SU-DHL-6 (cell line): ENCODE results near the gene C13orf42.

Source experiments
- EZH2phosphoT487 ChIP-seq: fragments of 200-600 bp; sonication (generic), shearing (Covaris generic); conservative IDR thresholded peaks from 2 replicates; pipeline ENCODE4 v1.6.1; 2018; ENCODE audit warnings: mild to moderate bottlenecking, antibody characterized with exemption, low read length, moderate library complexity, mixed read lengths
- TF ChIP-seq, protein P1 (sequence below): fragments of 200-600 bp; sonication (generic); IDR thresholded peaks from one replicate; pipeline ENCODE4 v1.5.1; 2017; ENCODE audit warnings: antibody characterized with exemption, mild to moderate bottlenecking, low read length, moderate library complexity; ENCODE audit not compliant: insufficient read depth, poor library complexity, severe bottlenecking

DNA sequence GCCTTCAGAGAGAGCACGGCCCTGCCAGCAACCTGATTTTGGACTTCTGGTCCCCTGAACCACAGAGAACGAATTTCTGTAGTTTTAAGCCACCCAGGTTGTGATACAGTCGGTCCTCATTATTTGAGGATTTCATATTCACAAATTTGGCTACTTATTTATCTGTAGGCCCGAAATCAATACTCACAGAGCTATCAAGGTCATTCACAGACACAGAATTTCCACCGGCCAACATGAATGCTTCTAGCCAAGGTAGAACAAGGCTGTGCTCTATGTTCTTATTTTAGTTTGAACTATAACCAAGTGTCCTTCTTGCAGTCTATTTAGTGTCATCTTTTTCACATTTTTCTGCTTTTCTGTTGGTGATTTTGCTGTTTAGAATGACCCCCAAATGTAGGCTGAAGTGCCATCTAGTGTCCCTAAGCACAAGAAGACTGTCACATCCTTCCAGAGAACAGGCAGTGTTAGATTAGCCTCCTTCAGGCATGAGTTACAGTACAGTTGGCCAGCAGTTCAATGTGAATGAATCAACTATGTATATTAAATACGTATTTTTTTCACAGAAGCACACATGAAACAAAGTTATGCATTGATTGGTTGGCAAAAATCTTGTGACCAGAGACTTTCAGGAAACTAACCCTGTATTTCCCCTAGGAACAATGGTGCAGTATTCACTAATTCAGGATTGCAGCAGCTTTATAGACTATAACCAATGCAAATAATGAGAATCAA lies 63.5 kb downstream of the C13orf42 start:
- TF ChIP-seq, protein P1, sequence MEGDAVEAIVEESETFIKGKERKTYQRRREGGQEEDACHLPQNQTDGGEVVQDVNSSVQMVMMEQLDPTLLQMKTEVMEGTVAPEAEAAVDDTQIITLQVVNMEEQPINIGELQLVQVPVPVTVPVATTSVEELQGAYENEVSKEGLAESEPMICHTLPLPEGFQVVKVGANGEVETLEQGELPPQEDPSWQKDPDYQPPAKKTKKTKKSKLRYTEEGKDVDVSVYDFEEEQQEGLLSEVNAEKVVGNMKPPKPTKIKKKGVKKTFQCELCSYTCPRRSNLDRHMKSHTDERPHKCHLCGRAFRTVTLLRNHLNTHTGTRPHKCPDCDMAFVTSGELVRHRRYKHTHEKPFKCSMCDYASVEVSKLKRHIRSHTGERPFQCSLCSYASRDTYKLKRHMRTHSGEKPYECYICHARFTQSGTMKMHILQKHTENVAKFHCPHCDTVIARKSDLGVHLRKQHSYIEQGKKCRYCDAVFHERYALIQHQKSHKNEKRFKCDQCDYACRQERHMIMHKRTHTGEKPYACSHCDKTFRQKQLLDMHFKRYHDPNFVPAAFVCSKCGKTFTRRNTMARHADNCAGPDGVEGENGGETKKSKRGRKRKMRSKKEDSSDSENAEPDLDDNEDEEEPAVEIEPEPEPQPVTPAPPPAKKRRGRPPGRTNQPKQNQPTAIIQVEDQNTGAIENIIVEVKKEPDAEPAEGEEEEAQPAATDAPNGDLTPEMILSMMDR: no peak
- TF ChIP-seq EZH2phosphoT487: no peak
